Type B pancreatic cell (in vitro differentiated cells): ENCODE data around the gene ABCF1. TPM values are rescaled to one million over a fixed set of nuclear protein-coding genes. Genes with fewer than 3 reads are reported as not detected.

Source experiments
- DNase-seq: peaks from one replicate; pipeline ENCODE4 v3.0.0; 2021; ENCODE audit warnings: mixed read lengths; ENCODE audit not compliant: unreplicated experiment; ENCODE audit errors: extremely low spot score
- H3K27ac Mint-ChIP-seq: 2 replicates; pipeline ENCODE4 v1.8.0; 2021; ENCODE audit warnings: mild to moderate bottlenecking, mixed read lengths
- H3K27me3 Mint-ChIP-seq: 2 replicates; pipeline ENCODE4 v1.8.0; 2021; ENCODE audit warnings: mixed read lengths
- H3K36me3 Mint-ChIP-seq: 2 replicates; pipeline ENCODE4 v1.8.0; 2021; ENCODE audit warnings: mixed read lengths
- H3K4me1 Mint-ChIP-seq: one replicate; pipeline ENCODE4 v1.8.0; 2021; ENCODE audit warnings: mixed read lengths; ENCODE audit not compliant: unreplicated experiment
- H3K4me3 Mint-ChIP-seq: 2 replicates; pipeline ENCODE4 v1.8.0; 2021; ENCODE audit warnings: mild to moderate bottlenecking, mixed read lengths
- H3K9me3 Mint-ChIP-seq: 2 replicates; pipeline ENCODE4 v1.8.0; 2021; ENCODE audit warnings: mixed read lengths
- CTCF ChIP-seq: fragments of 200-600 bp; sonication (generic); conservative IDR thresholded peaks from 2 replicates; pipeline ENCODE4 v1.5.0; 2021; ENCODE audit warnings: antibody characterized with exemption, mild to moderate bottlenecking
- total RNA-seq: library from RNA; stranded (reverse); gene quantifications from 2 replicates; pipeline ENCODE4 v1.2.1, GENCODE V29; 2021; ENCODE audit warnings: low replicate concordance

ABCF1 gene
- total RNA-seq, 1 donor from 2014 or later: 69.2 TPM

GRCh38 chr6:30556066-30556905 is 15.0 kb upstream of the ABCF1 start, which contains the start of gene GNL1:
GNL1 (minus strand) TSS chr6:30556489; CDS start chr6:30556203, 286 bp downstream.
- peak; percentile 96 for DNase-seq
- Mint-ChIP-seq H3K36me3 (peaks cover 18% of the 10 kb centered on the region), H3K9me3 (no peaks in the 10 kb centered on the region), H3K27me3 (no peaks in the 10 kb centered on the region), H3K27ac (peak within 1 kb of the TSS; percentile 99), H3K4me1 (peaks cover 27% of the 10 kb centered on the region), H3K4me3 (peak within 1 kb of the TSS; percentile 99)
- no peak for TF ChIP-seq CTCF

DNA sequence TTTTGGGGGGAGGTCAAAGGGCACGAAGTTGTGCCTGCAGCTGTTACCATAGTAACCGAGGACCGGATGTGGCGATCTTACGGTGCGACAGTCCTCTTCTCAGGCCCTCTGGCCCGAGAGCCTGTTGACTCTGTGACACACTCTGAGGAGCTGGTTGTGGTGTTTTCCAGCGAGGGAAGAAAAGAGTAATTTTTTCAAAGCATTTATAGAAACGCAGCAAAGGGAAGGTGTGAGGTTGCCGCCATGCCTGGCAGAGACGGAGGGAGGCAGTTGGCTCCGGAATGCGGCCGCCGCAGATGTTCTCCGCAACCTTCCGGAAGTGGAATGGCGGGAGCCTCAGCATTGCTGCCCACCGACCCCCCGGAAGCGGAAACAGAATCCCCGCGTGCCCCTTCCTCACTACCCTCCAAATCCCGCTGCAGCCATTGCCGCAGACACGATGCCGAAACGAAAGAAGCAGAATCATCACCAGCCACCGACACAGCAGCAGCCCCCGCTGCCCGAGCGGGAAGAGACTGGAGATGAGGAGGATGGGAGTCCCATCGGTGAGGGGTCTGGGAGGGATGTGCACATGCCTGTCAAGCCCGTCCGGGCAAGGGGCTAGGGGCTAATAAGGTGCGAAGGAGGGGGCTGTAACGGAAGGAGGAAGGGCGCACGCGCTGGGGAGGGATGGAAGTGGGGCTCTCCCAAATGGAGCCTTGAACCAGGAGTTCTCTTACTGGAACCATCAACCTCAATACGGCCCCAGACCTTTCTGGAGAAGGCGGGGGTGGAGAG is 14.1 kb upstream of the ABCF1 start, which contains the start of gene PRR3:
Gene PRR3 (plus strand): TSS at position 390 of the 777 bp plus-strand sequence. CDS start 50 bp downstream, at position 440.
- peak within 1 kb of the TSS; percentile 99 for H3K4me3 Mint-ChIP-seq
- TF ChIP-seq CTCF: no peak
- peaks cover 15% of the 10 kb centered on the region for H3K36me3 Mint-ChIP-seq
- H3K4me1 Mint-ChIP-seq: peaks cover 27% of the 10 kb centered on the region
- no peaks in the 10 kb centered on the region for H3K27me3 Mint-ChIP-seq
- peak; percentile 90 for DNase-seq
- no peaks in the 10 kb centered on the region for H3K9me3 Mint-ChIP-seq
- peak within 1 kb of the TSS; percentile 99 for H3K27ac Mint-ChIP-seq

DNA sequence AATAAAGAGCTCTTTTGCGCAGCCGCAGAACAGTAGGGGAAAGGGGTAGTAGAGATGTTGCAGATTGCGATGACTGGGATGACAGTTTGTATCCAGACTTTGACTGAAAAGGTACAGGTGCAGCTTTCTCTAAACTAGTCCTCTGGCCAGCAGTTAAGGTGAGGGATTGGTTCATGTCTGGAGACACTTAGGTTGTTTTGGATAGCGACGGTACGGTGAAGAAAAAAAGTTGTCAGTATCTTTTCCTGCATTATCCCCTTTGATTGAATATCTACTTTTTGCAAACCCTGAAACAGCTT is 13.6 kb upstream of the ABCF1 start:
- Mint-ChIP-seq H3K9me3 (no peaks in the 10 kb centered on the region), H3K4me1 (peaks cover 27% of the 10 kb centered on the region), H3K36me3 (peaks cover 19% of the 10 kb centered on the region), H3K27me3 (no peaks in the 10 kb centered on the region), H3K27ac (peak overlapping the region; percentile 99), H3K4me3 (peak overlapping the region; percentile 99)
- no peak for TF ChIP-seq CTCF
- no peak for DNase-seq

DNA sequence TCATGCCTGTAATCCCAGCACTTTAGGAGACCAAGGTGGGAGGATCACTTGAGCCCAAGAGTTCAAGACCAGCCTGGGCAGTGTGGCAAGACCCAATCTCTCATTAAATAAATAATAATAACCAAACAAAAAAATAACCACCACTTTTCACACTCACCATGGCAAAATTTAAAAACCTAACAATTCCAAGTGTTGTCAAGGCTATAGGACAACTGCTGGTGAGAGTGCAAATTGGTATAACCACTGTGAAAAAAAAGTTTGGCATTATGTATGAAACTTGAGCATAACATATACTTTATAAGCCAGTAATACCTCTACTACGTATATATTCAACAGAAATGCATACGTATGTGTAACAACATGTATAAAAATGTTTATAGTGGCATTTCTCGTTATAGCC is 10.3 kb upstream of the ABCF1 start:
- no peak for TF ChIP-seq CTCF
- peaks cover 19% of the 10 kb centered on the region for H3K36me3 Mint-ChIP-seq

DNA sequence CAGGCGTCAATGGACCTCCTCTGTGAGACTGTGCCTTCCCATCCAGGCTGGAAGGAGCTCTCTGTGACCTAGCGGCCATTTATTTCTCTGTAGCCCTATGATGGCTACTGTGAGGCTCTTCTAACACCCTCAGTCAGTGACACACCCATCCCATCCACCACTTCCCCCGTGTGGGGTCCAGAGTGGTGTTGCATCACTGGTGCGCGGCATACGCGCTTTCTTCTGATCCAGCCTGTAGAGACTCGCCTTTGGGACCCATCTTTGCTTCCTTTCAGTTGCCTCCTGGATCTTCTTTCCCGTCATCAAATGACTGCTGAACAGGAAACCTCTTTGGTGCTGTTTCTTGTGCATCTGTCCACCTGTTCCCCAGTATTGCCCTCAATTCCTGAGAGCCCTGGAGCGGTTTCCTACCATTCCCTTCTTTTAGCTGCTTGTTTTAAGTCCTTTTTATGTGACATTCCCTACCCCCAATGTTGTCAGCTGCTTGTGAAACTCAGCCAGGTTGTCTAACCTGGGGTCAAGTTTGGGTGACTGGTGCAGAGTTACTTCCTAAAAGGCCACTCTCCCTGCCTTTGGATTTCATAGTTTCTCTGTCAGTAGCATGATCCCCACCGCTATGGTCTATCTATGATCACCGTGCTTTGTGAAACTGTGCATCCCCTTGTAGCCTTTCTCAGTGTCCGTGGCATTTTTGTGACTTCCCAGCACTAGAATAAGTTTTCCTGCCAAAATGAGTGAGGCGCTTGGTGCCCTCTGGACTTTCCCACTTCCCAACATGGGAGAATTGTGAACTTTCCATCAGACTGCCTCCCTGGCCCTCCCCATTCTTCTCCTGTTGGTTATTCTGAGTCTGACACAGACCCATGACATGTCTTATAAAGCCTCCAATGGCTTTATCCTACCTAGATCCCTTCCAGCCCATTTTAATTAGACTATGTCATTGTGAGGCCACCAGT is 8.5 kb upstream of the ABCF1 start:
- Mint-ChIP-seq H3K9me3 (no peaks in the 10 kb centered on the region), H3K4me1 (peaks cover 9% of the 10 kb centered on the region), H3K27me3 (no peaks in the 10 kb centered on the region), H3K4me3 (no peak overlapping the region), H3K27ac (no peak overlapping the region), H3K36me3 (peaks cover 13% of the 10 kb centered on the region)
- TF ChIP-seq CTCF: no peak
- no peak for DNase-seq

More for the DNA sequence above, 10.3 kb upstream of the ABCF1 start:
- no peaks in the 10 kb centered on the region for H3K9me3 Mint-ChIP-seq
- peaks cover 20% of the 10 kb centered on the region for H3K4me1 Mint-ChIP-seq
- H3K27me3 Mint-ChIP-seq: no peaks in the 10 kb centered on the region
- H3K4me3 Mint-ChIP-seq: no peak overlapping the region
- no peak for DNase-seq
- no peak overlapping the region for H3K27ac Mint-ChIP-seq
